K562 (cell line): ENCODE measurements around the gene LSM12. TPM values are rescaled to one million over a fixed set of nuclear protein-coding genes. Genes with fewer than 3 reads are reported as not detected.

Source experiments
- HIVEP1 ChIP-seq: fragments of 250-450 bp; sonication (Bioruptor Pico); IDR thresholded peaks from 2 replicates; pipeline ENCODE4 v1.4.0; 2020; ENCODE audit warnings: mild to moderate bottlenecking
- HNRNPUL1 ChIP-seq: fragments of 200-400 bp; formaldehyde crosslinking; IDR thresholded peaks from 2 replicates; pipeline ENCODE4 v1.6.1; 2017; ENCODE audit warnings: low read length
- KDM5B ChIP-seq: fragments of 200-600 bp; sonication (generic); IDR thresholded peaks from 2 replicates; pipeline ENCODE4 v1.6.1; 2012; ENCODE audit warnings: low read depth, mild to moderate bottlenecking, moderate library complexity, low read length, control low read depth, inconsistent platforms; ENCODE audit not compliant: insufficient replicate concordance
- MNT ChIP-seq, 2 experiments: fragments of 450-650 bp; conservative IDR thresholded peaks; 2 replicates each; pipeline ENCODE4 v1.6.1; 2017; ENCODE audit warnings: mild to moderate bottlenecking in 2 of 2, moderate library complexity in 2 of 2
- MYC ChIP-seq, 2 experiments: fragments of 250-450 bp in 1 of 2; sonication (Bioruptor Pico) in 1 of 2; IDR thresholded peaks; 2 replicates each; pipeline versions ENCODE4 v1.5.1 to v1.6.1; 2012 to 2021; ENCODE audit warnings: low read depth in 2 of 2, borderline replicate concordance in 1 of 2, improper control_type of control experiment in 1 of 2, low read length in 1 of 2, mild to moderate bottlenecking in 1 of 2, moderate library complexity in 1 of 2
- NR4A1 ChIP-seq, 2 experiments: fragments of 250-450 bp in 1 of 2; fragments of 450-650 bp in 1 of 2; sonication (Bioruptor Pico) in 1 of 2; IDR thresholded peaks; 2 replicates each; pipeline versions ENCODE4 v1.4.0 to v1.6.1; 2016 to 2020; ENCODE audit warnings: mild to moderate bottlenecking in 2 of 2, missing compliant biosample characterization in 1 of 2, missing genetic modification characterization in 1 of 2, moderate library complexity in 1 of 2
- PTTG1 ChIP-seq: fragments of 450-650 bp; IDR thresholded peaks from 2 replicates; pipeline ENCODE4 v1.6.1; 2016; ENCODE audit warnings: low read depth, mild to moderate bottlenecking, missing genetic modification characterization, missing compliant biosample characterization
- ZBTB2 ChIP-seq: fragments of 450-650 bp; IDR thresholded peaks from 2 replicates; pipeline ENCODE4 v1.6.1; 2016; ENCODE audit warnings: antibody characterized with exemption
- ZFP1 ChIP-seq: fragments of 450-650 bp; formaldehyde crosslinking; IDR thresholded peaks from 2 replicates; pipeline ENCODE4 v1.4.0; 2020; ENCODE audit warnings: mild to moderate bottlenecking, mixed read lengths
- ZFX ChIP-seq: sonication (generic); formaldehyde crosslinking; IDR thresholded peaks from 2 replicates; pipeline ENCODE4 v1.8.0; 2022; ENCODE audit warnings: mild to moderate bottlenecking, missing genetic modification reagents, moderate library complexity
- ZNF224 ChIP-seq: sonication (generic); formaldehyde crosslinking; IDR thresholded peaks from 2 replicates; pipeline ENCODE4 v1.8.0; 2022; ENCODE audit warnings: mild to moderate bottlenecking, missing genetic modification reagents
- ZNF274 ChIP-seq: IDR thresholded peaks from 2 replicates; pipeline ENCODE4 v1.6.1; 2011; ENCODE audit warnings: low read depth, mild to moderate bottlenecking, low read length, moderate library complexity, borderline replicate concordance
- polyA plus RNA-seq, 8 experiments: library from polyadenylated mRNA; depleted of rRNA in 4 of 8; stranded (reverse) in 5 of 8; unstranded in 3 of 8; fragments of >200 nt; fragmentation: Nextera tagmentation in 2 of 8; fragmentation: Illumina TruSeq in 1 of 8; extraction: Ambion mirVana in 2 of 8; extraction: Trizol in 1 of 8; gene quantifications; 2 replicates each; pipeline versions ENCODE4 v1.2.1 to v1.2.3, GENCODE V29; 2011 to 2014; ENCODE audit warnings: inconsistent platforms in 1 of 8, missing spikeins in 1 of 8
- total RNA-seq, 7 experiments: library from RNA; depleted of rRNA in 6 of 7; stranded (reverse); fragments of >200 nt in 6 of 7; fragmentation: Illumina TruSeq in 2 of 7; extraction: Trizol in 2 of 7; gene quantifications; 2 replicates each; pipeline versions ENCODE4 v1.2.1 to v1.2.3, GENCODE V29; 2011 to 2021; ENCODE audit warnings: low replicate concordance in 1 of 7
- TF ChIP-seq, protein P1 (sequence below): fragments of 250-450 bp; sonication (Bioruptor Pico); IDR thresholded peaks from 2 replicates; pipeline ENCODE4 v1.8.0; 2022; ENCODE audit warnings: inconsistent platforms
- TF ChIP-seq, protein P2 (sequence below): fragments of 450-650 bp; formaldehyde crosslinking; IDR thresholded peaks from 2 replicates; pipeline ENCODE4 v1.4.0; 2022; ENCODE audit warnings: mild to moderate bottlenecking, moderate library complexity
- TF ChIP-seq, protein P3 (sequence below): sonication (generic); formaldehyde crosslinking; IDR thresholded peaks from 2 replicates; pipeline ENCODE4 v1.8.0; 2022; ENCODE audit warnings: mild to moderate bottlenecking, missing genetic modification reagents

Gene LSM12
- total and polyA plus RNA-seq, 9 of the 15 experiments (the other 6 are each of a cell fraction or from before 2014, with no cell fraction given) = 53.0 to 258 (median 89.3) TPM

DNA sequence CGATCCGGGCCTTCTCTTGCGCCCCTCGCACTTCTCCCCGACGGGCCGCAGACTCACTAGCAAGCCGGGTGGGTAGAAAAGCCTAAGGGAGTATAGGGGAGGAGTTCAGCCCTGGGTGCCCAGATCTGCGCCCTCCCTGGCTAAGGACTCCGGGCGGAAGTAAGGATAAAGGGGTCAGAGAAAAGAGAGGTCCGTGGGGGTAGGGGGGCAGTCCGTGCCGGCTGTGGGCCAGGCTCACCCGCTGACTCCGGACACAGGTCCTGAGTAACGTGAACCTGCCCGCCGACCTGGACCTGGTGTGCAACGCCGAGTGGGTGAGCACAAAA is 60.2 kb downstream of the LSM12 start (continued):
- TF ChIP-seq, protein P1, sequence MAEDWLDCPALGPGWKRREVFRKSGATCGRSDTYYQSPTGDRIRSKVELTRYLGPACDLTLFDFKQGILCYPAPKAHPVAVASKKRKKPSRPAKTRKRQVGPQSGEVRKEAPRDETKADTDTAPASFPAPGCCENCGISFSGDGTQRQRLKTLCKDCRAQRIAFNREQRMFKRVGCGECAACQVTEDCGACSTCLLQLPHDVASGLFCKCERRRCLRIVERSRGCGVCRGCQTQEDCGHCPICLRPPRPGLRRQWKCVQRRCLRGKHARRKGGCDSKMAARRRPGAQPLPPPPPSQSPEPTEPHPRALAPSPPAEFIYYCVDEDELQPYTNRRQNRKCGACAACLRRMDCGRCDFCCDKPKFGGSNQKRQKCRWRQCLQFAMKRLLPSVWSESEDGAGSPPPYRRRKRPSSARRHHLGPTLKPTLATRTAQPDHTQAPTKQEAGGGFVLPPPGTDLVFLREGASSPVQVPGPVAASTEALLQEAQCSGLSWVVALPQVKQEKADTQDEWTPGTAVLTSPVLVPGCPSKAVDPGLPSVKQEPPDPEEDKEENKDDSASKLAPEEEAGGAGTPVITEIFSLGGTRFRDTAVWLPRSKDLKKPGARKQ (CRISPR knock-in tag) = peak; percentile 80; the same call in 1 of the 2 replicates
- TF ChIP-seq PTTG1 (tag) (no peak), ZFP1 (CRISPR knock-in tag) (no peak), MYC (IDR thresholded peaks at IDR 0.05; ENCODE audit: low read depth, low read length) (no peak), MYC (CRISPR knock-in tag; IDR thresholded peaks at IDR 0.05; ENCODE audit: borderline replicate concordance, low read depth) (no peak), MNT (conservative IDR thresholded peaks at IDR 0.05) (no peak), ZFX (CRISPR knock-in tag) (peak; percentile 39; the same call in 1 of the 2 replicates), HNRNPUL1 (no peak), ZNF224 (CRISPR knock-in tag) (no peak), ZNF274 (no peak), ZBTB2 (no peak), NR4A1 (CRISPR knock-in tag; IDR thresholded peaks at IDR 0.05) (no peak), NR4A1 (tag; IDR thresholded peaks at IDR 0.05) (0 out of 2 replicates have a peak, but pooled peaks have one; percentile 39), KDM5B (peak; percentile 44), HIVEP1 (CRISPR knock-in tag) (no peak)
- TF ChIP-seq, protein P2, sequence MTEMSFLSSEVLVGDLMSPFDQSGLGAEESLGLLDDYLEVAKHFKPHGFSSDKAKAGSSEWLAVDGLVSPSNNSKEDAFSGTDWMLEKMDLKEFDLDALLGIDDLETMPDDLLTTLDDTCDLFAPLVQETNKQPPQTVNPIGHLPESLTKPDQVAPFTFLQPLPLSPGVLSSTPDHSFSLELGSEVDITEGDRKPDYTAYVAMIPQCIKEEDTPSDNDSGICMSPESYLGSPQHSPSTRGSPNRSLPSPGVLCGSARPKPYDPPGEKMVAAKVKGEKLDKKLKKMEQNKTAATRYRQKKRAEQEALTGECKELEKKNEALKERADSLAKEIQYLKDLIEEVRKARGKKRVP = no peak
- TF ChIP-seq, protein P3, sequence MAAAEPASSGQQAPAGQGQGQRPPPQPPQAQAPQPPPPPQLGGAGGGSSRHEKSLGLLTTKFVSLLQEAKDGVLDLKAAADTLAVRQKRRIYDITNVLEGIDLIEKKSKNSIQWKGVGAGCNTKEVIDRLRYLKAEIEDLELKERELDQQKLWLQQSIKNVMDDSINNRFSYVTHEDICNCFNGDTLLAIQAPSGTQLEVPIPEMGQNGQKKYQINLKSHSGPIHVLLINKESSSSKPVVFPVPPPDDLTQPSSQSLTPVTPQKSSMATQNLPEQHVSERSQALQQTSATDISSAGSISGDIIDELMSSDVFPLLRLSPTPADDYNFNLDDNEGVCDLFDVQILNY = no peak
